GM12878 (cell line): ENCODE results near the gene ATL3. TPM values are rescaled to one million over a fixed set of nuclear protein-coding genes. Genes with fewer than 3 reads are reported as not detected.

Source experiments
- ATAC-seq: fragments of 200-7000 bp; cut with Tn5 transposase; 3 replicates; pipeline ENCODE4 v1.9.1; 2020; ENCODE audit warnings: mild to moderate bottlenecking, moderate library complexity
- BruUV-seq: library from RNA; stranded (reverse); fragments of 400-500 nt; replicated peaks from 2 replicates; lab custom pipeline; 2021; lab: Mats Ljungman, UMichigan
- CTCF ChIA-PET: fragments of 300-600 bp; sonication (Branson Sonifier 250); formaldehyde crosslinking; extraction: SDS; loops from one replicate; lab custom pipeline; 2021; ENCODE audit warnings: inconsistent platforms; lab: Yijun Ruan, JAX
- POLR2A ChIA-PET: fragments of 350-600 bp; formaldehyde crosslinking; extraction: SDS; loops from one replicate; lab custom pipeline; 2021; ENCODE audit warnings: inconsistent platforms; lab: Charles Lee
- RAD21 ChIA-PET: fragments of 300-600 bp; sonication (Branson Sonifier 250); formaldehyde crosslinking; loops from one replicate; lab custom pipeline; 2023; ENCODE audit warnings: antibody characterized with exemption; ENCODE audit not compliant: unreplicated experiment; lab: Charles Lee
- SMC1A ChIA-PET: fragments of 300-600 bp; sonication (Branson Sonifier 250); formaldehyde crosslinking; loops from one replicate; lab custom pipeline; 2023; ENCODE audit not compliant: unreplicated experiment, uncharacterized antibody; lab: Charles Lee
- DNase-seq: peaks from one replicate; pipeline ENCODE4 v3.0.0-alpha.2; 2011; ENCODE audit warnings: low read depth, low spot score
- FAIRE-seq: peaks from 3 replicates; lab custom pipeline; 2011; peaks lifted over from hg19 to GRCh38; lab: Jason Lieb, UNC
- H2AFZ ChIP-seq: 2 replicates; pipeline ENCODE4 v1.6.0; 2011; ENCODE audit warnings: low read depth, low read length, control low read depth; ENCODE audit not compliant: control insufficient read depth
- H3K27ac ChIP-seq: 2 replicates; pipeline ENCODE4 v1.5.1; 2011; ENCODE audit warnings: control low read depth; ENCODE audit not compliant: control insufficient read depth, insufficient read depth
- H3K27me3 ChIP-seq, 2 experiments: replicated peaks in 1 of 2; 2 replicates each; pipeline versions ENCODE4 v1.6.0 to v1.6.1; 2011; ENCODE audit warnings: low read length in 1 of 2; ENCODE audit not compliant: control insufficient read depth in 2 of 2, insufficient read depth in 2 of 2
- H3K36me3 ChIP-seq, 2 experiments: 2 replicates each; pipeline ENCODE4 v1.5.1; 2011; ENCODE audit warnings: low read length in 1 of 2; ENCODE audit not compliant: control insufficient read depth in 2 of 2, insufficient read depth in 2 of 2
- H3K4me1 ChIP-seq: 2 replicates; pipeline ENCODE4 v1.6.1; 2011; ENCODE audit warnings: mild to moderate bottlenecking, low read length, moderate library complexity, mixed read lengths; ENCODE audit not compliant: control insufficient read depth, insufficient read depth
- H3K4me2 ChIP-seq: 2 replicates; pipeline ENCODE4 v1.6.0; 2011; ENCODE audit warnings: control low read depth; ENCODE audit not compliant: control insufficient read depth, insufficient read depth
- H3K4me3 ChIP-seq: fragments of 200-600 bp; sonication (generic); 2 replicates; pipeline ENCODE4 v1.5.1; 2016
- H3K79me2 ChIP-seq: 2 replicates; pipeline ENCODE4 v1.6.0; 2011; ENCODE audit warnings: low read length; ENCODE audit not compliant: control insufficient read depth, insufficient read depth
- H3K9ac ChIP-seq: 2 replicates; pipeline ENCODE4 v1.8.0; 2011; ENCODE audit warnings: low read length, control low read depth, mixed read lengths; ENCODE audit not compliant: control insufficient read depth, insufficient read depth
- H3K9me3 ChIP-seq: replicated peaks from 3 replicates; pipeline ENCODE4 v1.5.1; 2011; ENCODE audit warnings: mild to moderate bottlenecking, low read length; ENCODE audit not compliant: control insufficient read depth, insufficient read depth
- H4K20me1 ChIP-seq: 2 replicates; pipeline ENCODE4 v1.6.0; 2011; ENCODE audit not compliant: control insufficient read depth, insufficient read depth
- MXI1 ChIP-seq: fragments of 150-350 bp; IDR thresholded peaks from 2 replicates; pipeline ENCODE4 v1.6.1; 2011; ENCODE audit warnings: low read depth, mild to moderate bottlenecking, inconsistent platforms, low read length, improper control_type of control experiment
- NFIC ChIP-seq: IDR thresholded peaks from 2 replicates; pipeline ENCODE4 v1.6.1; 2012; ENCODE audit warnings: low read depth, mild to moderate bottlenecking, inconsistent platforms, low read length, moderate library complexity
- NFYA ChIP-seq: IDR thresholded peaks from 2 replicates; pipeline ENCODE4 v1.6.1; 2011; ENCODE audit warnings: low read depth, mild to moderate bottlenecking, low read length, improper control_type of control experiment, borderline replicate concordance
- NFYB ChIP-seq: IDR thresholded peaks from 2 replicates; pipeline ENCODE4 v1.6.1; 2011; ENCODE audit warnings: low read depth, mild to moderate bottlenecking, low read length, improper control_type of control experiment, moderate library complexity; ENCODE audit not compliant: insufficient read depth
- TCF12 ChIP-seq: IDR thresholded peaks from 2 replicates; pipeline ENCODE4 v1.6.1; 2011; ENCODE audit warnings: low read depth, mild to moderate bottlenecking, low read length
- TCF3 ChIP-seq: IDR thresholded peaks from 2 replicates; pipeline ENCODE4 v1.6.1; 2012; ENCODE audit warnings: low read depth, mild to moderate bottlenecking, low read length, borderline replicate concordance; ENCODE audit not compliant: insufficient read depth
- ZBTB33 ChIP-seq: fragments of 450-650 bp; IDR thresholded peaks from 2 replicates; pipeline ENCODE4 v1.6.1; 2017; ENCODE audit warnings: mild to moderate bottlenecking
- WGBS: methylation state at CpG from one replicate; pipeline ENCODE4 v1.1.6; 2016; ENCODE audit warnings: low lambda C conversion rate; ENCODE audit not compliant: insufficient replicate concordance, insufficient coverage; ENCODE audit errors: missing lambda C conversion rate; 5-methylcytosine and 5-hydroxymethylcytosine counted together
- in situ Hi-C: fragments of 300-500 bp; cut with MboI; formaldehyde crosslinking; loops from 9 replicates; pipeline ENCODE4 v1.14.3; 2018; ENCODE audit warnings: mixed read lengths
- intact Hi-C: fragments of 100-400 bp; cut with micrococcal nuclease; formaldehyde crosslinking; loops from one replicate; pipeline ENCODE4 v1.14.2; 2022; ENCODE audit not compliant: unreplicated experiment
- polyA plus RNA-seq, 11 experiments: library from polyadenylated mRNA; depleted of rRNA in 4 of 11; unstranded in 6 of 11; stranded (reverse) in 5 of 11; fragments of >200 nt; fragmentation: Nextera tagmentation in 4 of 11; fragmentation: Illumina TruSeq in 1 of 11; extraction: Ambion mirVana in 4 of 11; extraction: Trizol in 1 of 11; gene quantifications; 1 replicate in 1 of 11; 2 replicates in 10 of 11; pipeline versions ENCODE4 v1.2.1 to v1.2.3, GENCODE V29; 2011 to 2016; ENCODE audit warnings: inconsistent platforms in 2 of 11, missing spikeins in 2 of 11, low read depth in 1 of 11
- total RNA-seq, 4 experiments: library from RNA; depleted of rRNA in 3 of 4; stranded (reverse); fragments of >200 nt in 3 of 4; fragmentation: Illumina TruSeq in 1 of 4; extraction: Trizol in 1 of 4; gene quantifications; 2 replicates each; pipeline versions ENCODE4 v1.2.1 to v1.2.3, GENCODE V29; 2013 to 2021

The ATL3 gene
- total and polyA plus RNA-seq, 10 of the 15 experiments (the other 5 are each of a cell fraction or from before 2014, with no cell fraction given), result 12.0 to 36.0 (median 21.5) TPM

GRCh38 chr11:63652671-63653070 is 18.5 kb downstream of the ATL3 start:
- no peak for TF ChIP-seq MXI1
- no peak for TF ChIP-seq NFYB
- TF ChIP-seq TCF3, result no peak
- no peak for TF ChIP-seq NFYA
- no peak for TF ChIP-seq NFIC
- no peak for TF ChIP-seq TCF12
- TF ChIP-seq ZBTB33, result no peak
- Histone ChIP-seq H3K4me3 (no peak overlapping the region), H2AFZ (no peak overlapping the region), H3K36me3 (peaks cover 0 to 3% of the 10 kb centered on the region in 2 experiments), H3K9ac (no peak overlapping the region), H4K20me1 (no peaks in the 10 kb centered on the region), H3K27me3 (no peaks in the 10 kb centered on the region), H3K79me2 (no peaks in the 10 kb centered on the region), H3K4me1 (no peaks in the 10 kb centered on the region), H3K9me3 (no peaks in the 10 kb centered on the region), H3K4me2 (no peak overlapping the region), H3K27ac (no peak overlapping the region)
- ATAC-seq (no peak), DNase-seq (no peak), FAIRE-seq (no peak)
- ChIA-PET RAD21 (no interaction called here), POLR2A (interaction anchor here (0.7 kb wide), 1 partner anchor 9 kb away, joined by 3 read pairs; no protein-coding TSS in a partner anchor), CTCF (interaction anchor here (1.0 to 1.5 kb wide), 3 partner anchors 9 to 86 kb away, joined by 3 to 5 read pairs (median 4); no protein-coding TSS in a partner anchor), SMC1A (interaction anchor here (0.6 to 1.5 kb wide), 3 partner anchors 9 to 172 kb away, joined by 3 to 4 read pairs (median 4); no protein-coding TSS in a partner anchor)
- no TSS peak for BruUV-seq
- intact Hi-C loops (no loop called here), in situ Hi-C loops (no loop called here)
- WGBS, result 79% methylated on average over 3 of the region's 3 CpGs
